Sigmoid colon (tissue), 4 donors: ENCODE results near the gene CEBPG.

ENCODE experiments used
- CTCF ChIP-seq, 4 experiments: fragments of 450-650 bp in 3 of 4; fragments of 200-600 bp in 1 of 4; IDR thresholded peaks; one replicate each; pipeline ENCODE4 v1.5.1; 2016 to 2019; ENCODE audit warnings: antibody characterized with exemption in 4 of 4, mild to moderate bottlenecking in 3 of 4, moderate library complexity in 2 of 4
- EP300 ChIP-seq, 4 donors: sonication (generic); formaldehyde crosslinking; IDR thresholded peaks; one replicate each; pipeline ENCODE4 v1.6.1; 2017; ENCODE audit warnings: antibody characterized with exemption in 4 of 4
- POLR2A ChIP-seq, 2 donors: fragments of 450-650 bp; IDR thresholded peaks; one replicate each; pipeline ENCODE4 v1.6.1; 2016; ENCODE audit warnings: antibody characterized with exemption in 2 of 2, mild to moderate bottlenecking in 2 of 2, moderate library complexity in 2 of 2
- POLR2AphosphoS5 ChIP-seq, 4 donors: sonication (generic); formaldehyde crosslinking; IDR thresholded peaks; one replicate each; pipeline ENCODE4 v1.6.1; 2017; ENCODE audit warnings: antibody characterized with exemption in 4 of 4

GRCh38 chr19:33366127-33366526 lies 7.4 kb upstream of the CEBPG start:
- TF ChIP-seq POLR2A (IDR thresholded peaks at IDR 0.05), result no peak
- TF ChIP-seq CTCF (IDR thresholded peaks at IDR 0.05), result no peak
- no peak for TF ChIP-seq EP300 (IDR thresholded peaks at IDR 0.05)
- no peak for TF ChIP-seq POLR2AphosphoS5 (IDR thresholded peaks at IDR 0.05)
